Keratinocyte (primary cell): ENCODE results near the gene LIME1.

Experiments
- EZH2 ChIP-seq: IDR thresholded peaks from one replicate; pipeline ENCODE4 v1.6.1; 2012; ENCODE audit warnings: inconsistent platforms, mild to moderate bottlenecking, low read length, moderate library complexity
- TF ChIP-seq, protein P1 (sequence below), 3 experiments: IDR thresholded peaks in 1 of 3; conservative IDR thresholded peaks in 1 of 3; optimal IDR thresholded peaks in 1 of 3; 2 replicates in 2 of 3; 3 replicates in 1 of 3; pipeline versions ENCODE3 to v1.5.1; 2011; ENCODE audit warnings: low read length in 3 of 3, mild to moderate bottlenecking in 3 of 3, moderate library complexity in 2 of 3, control low read depth in 1 of 3, inconsistent platforms in 1 of 3; ENCODE audit not compliant: insufficient read depth in 2 of 3; ENCODE audit errors: extremely low read depth in 1 of 3

DNA sequence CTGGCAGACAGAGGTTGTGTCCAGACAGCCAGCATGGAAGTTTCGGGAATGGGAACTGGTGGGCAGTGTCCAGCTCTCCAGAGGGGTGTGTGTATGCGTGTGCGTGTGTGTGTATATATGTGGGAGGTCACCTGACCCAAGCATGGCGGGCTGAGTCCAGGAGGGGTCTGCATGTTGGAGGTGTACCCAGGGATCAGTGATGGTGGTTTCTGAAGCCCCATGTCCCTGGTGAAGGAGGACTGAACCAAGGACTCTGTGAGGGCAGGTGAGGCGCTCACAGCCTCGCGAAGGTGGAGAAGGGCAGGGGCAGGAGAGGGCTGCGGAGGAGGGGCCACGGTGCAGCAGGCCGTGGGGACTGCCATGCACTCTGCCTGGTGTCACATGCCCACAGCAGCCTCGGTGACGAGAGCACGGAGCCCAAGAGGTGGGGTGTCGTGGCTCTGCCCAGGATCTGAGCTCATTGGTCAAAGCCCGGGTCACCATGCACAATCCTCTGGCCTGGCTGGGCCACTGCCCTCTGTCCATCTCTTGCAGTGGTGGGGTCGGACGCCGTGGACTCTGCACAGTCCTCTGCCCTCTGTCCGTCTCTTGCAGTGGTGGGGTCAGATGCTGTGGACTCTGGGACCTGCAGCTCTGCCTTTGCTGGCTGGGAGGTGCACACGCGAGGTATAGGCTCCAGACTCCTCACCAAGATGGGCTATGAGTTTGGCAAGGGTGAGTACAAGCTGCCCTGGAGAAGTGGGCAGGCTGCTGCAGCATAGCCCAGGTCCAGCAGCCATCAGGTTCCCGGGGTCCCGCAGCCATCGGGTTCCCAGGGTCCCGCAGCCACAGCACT is 2.1 kb upstream of the LIME1 start:
- TF ChIP-seq, protein P1, sequence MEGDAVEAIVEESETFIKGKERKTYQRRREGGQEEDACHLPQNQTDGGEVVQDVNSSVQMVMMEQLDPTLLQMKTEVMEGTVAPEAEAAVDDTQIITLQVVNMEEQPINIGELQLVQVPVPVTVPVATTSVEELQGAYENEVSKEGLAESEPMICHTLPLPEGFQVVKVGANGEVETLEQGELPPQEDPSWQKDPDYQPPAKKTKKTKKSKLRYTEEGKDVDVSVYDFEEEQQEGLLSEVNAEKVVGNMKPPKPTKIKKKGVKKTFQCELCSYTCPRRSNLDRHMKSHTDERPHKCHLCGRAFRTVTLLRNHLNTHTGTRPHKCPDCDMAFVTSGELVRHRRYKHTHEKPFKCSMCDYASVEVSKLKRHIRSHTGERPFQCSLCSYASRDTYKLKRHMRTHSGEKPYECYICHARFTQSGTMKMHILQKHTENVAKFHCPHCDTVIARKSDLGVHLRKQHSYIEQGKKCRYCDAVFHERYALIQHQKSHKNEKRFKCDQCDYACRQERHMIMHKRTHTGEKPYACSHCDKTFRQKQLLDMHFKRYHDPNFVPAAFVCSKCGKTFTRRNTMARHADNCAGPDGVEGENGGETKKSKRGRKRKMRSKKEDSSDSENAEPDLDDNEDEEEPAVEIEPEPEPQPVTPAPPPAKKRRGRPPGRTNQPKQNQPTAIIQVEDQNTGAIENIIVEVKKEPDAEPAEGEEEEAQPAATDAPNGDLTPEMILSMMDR (optimal IDR thresholded peaks at IDR 0.05 in 1 of 3, IDR thresholded peaks at IDR 0.05 in 1 of 3, conservative IDR thresholded peaks at IDR 0.05 in 1 of 3; ENCODE audit: extremely low read depth in 1 of 3, insufficient read depth in 2 of 3, low read length in 3 of 3) = no peak
- no peak for TF ChIP-seq EZH2
